Brain pericyte (primary cell): ENCODE data around the gene CTR9.

Source experiments
- DNase-seq: peaks from one replicate; pipeline ENCODE4 v3.0.0-alpha.2; 2012; ENCODE audit warnings: low read depth, low spot score

The CTR9 gene

DNA sequence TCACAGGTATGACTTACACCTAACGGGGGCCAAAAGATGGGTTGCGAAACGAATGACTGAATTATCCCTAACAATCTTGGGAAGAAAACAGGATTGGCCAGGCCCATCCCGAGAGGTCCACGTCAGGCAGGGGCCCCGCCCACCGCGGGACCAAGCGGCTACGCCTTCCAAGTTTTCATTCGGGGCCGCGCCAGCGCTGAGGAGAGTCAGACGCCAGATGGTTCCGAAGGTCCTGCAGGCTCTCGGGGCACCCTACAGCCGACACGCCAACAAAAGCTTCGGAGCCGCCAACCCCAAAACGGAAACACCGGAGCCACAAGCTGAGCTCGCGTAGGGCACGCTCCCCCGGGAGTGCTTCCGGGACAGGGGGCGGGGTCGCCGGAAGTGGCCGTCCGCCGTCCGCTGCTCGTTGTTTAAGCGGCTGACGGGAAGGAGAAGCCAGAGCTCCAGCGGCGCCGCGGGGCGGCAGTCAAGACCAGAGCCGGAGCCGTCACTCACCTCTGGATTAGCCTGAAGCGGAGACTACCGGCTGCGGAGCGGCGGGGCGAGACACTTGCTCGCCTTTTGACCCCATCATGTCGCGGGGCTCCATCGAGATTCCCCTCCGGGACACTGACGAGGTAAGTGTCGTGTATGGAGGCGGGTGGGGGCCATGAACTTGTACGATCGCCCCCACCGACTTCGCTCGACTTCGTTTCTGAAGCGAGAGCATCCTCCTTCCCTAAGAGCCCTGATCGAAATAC is at the start of gene CTR9:
CTR9 (plus strand) TSS at position 409 of the 743 bp plus-strand sequence; CDS start at position 576, 167 bp downstream.
- peak; percentile 85 for DNase-seq

DNA sequence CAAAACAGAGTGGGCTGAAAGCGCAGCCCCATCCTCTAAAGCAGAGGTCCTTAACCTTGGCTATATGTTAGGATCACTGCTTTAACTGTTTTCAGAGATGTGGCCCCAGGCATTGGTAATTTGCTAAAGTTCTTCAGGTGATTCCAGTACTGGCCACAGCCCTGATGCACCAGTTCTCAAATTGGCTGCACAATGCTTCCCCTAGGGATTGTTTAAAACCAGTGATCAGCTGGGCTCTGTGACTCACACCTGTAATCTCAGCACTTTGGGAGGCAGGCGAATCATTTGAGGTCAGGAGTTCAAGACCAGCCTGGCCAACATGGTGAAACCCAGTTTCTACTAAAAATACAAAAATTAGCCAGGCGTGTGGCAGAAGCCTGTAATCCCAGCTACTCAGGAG is 49.1 kb upstream of the CTR9 start:
- DNase-seq: no peak

DNA sequence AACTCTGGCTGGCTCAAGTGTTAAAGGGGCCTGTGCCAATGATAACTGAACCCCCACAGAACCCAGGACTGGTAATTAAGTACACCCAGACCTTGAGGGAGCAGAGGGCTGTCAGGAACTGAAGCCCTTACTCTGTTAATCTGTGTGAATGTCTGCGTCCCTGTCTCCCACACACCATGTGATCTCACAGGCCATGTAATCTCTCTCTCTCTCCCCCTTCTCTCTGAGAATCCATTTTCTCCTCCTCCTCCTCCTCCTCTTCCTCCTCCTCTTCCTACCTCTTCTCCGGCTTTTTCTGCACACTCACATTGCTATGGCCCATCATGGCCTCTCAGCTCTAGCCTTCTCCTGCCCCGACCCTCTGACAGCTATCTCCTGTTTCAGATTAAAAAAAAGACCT is 42.9 kb upstream of the CTR9 start:
- no peak for DNase-seq

DNA sequence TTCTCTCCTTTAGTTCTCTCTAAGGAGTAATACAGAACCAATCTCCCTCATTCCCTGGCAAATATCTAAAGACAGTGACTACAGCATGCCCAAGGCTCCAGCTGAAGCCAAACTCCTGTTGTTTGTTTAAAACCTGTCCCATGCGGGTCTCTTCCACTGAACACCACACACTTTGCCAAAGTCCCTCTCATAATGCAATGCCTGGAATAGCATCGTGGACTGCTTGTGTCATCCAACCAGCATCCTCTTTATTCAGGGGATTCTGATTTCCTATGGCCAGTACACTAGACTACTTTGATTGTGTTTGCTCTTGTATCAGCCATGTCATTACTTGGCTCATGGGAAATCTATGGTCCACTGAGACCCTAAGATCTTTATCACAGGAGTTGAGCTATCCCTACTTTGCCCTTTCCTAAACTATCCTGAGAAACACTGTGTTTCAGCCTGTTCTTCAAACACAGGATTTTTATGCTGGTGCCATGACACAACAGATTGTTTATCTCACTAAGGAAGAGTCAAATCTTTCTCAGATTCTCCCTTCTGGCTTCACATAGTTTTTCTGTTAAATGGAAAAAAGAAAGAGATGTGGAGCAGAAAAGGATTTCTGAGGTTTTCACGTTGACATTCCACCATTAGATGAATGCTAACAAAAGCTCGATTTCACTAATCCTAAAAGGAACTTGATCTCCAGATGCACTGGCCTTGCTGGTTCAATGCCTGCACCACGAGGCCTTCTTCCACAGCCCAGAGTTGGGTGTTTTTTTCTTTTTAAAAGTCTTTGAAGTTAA is 41.6 kb upstream of the CTR9 start:
- DNase-seq: no peak

DNA sequence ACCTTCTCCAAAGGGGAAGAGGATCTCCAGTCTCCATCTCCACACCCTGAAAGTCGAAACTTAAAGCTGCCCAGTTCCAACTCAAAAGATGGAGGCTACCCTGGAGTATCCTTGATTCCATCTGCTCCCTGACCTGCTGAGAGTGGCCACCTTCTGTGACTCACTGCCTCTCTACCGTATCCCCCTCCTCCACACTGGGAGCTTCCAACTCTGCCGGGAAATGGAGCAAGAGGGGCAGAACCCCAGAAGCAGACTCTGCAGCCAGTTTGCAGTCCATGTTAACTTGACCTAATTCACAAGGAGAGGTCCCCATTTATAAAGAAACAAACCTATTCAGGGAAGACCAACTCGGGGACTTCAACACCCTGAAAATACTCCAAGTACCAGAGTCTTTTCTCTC is 35.5 kb upstream of the CTR9 start:
- no peak for DNase-seq

DNA sequence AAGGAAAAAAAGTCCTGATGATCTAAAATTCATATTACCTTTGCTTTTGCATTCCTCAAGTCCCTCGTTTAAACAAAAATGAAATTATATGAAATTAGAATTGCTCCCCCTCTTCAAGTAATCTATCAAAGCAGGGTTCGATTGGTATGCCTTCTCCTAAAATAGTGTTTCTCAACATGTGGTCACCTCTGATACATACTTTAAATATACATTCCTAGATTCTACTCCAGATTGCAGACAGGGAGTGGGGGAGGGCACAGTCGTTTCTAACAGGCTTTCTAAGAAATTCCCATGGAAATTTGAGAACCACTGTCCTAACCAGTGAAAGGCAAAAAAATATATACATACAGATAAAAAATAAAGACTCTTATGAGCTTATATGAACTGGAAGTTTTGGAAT is 34.9 kb upstream of the CTR9 start:
- DNase-seq: no peak

DNA sequence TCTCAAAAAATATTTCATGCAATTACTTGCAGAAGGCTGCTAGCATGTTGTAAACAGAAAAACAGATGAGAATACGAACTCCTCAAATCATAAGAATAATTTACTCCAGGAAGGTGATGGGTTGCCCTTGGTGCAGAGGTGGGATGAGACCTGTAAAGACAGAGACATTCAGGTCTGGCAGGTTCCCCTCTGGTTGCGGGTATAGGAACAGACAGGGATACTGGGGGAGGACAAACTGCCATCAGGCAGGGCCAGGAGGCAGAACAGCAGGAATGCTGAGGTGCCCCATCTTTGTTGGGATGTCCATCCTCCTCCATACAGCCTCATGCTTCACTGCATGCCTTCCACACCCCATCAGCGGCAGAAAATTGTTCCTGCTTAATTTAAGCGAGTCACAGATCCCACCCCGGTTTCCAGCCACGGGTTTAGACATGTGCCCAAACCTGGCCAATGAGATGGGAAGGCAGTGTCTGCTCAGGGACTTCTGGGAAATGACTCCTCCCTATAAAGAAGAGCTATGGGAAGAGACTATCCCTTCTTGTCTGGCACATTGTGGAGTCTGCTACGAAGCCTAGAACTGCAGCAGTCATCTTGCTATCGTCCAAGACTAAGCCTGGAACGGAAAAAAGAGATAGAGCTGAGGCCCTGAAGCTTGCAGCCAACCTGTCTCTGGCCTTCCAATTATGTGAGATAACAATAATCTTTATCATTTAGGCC is 34.3 kb upstream of the CTR9 start:
- no peak for DNase-seq

DNA sequence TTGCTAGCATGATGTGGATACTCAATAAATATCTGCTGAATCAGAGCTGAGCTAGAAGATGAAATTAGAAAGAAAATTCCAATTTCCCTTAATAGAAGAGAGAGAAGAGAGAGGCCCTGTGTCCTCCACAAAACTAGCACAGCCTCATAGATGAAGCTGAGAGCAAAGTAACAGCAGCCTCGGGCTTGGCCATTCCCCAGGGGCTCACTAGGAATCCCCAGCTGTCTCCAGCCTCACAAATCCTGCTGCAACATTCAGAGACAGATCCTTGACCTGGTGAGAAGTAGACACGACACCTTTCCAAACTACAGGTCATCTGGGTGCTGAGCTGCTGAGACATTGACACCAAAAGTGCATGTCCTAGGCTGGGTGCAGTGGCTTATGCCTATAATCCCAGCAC is 31.4 kb upstream of the CTR9 start:
- no peak for DNase-seq

DNA sequence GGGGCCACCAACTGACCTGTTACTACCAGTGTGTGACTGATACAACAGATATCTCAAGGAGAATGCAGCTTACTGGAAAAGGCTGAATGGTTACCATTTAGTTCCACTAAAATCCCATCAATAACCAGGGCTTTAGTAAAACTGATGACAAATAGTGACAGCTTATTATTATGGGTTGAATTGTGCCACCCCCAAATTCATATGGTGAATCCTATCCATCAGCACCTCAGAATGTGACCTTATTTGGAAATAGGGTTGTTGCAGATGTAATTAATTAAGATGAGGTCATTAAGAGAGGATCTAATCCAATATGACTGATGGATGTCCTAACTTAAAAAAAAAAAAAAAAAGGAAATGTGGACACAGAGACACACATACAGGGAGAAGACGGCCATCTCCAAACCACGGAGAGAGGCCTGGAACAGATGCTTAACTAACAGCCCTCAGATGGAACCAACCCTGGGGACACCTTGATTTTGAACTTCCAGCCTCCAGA is 30.1 kb upstream of the CTR9 start:
- DNase-seq: no peak

DNA sequence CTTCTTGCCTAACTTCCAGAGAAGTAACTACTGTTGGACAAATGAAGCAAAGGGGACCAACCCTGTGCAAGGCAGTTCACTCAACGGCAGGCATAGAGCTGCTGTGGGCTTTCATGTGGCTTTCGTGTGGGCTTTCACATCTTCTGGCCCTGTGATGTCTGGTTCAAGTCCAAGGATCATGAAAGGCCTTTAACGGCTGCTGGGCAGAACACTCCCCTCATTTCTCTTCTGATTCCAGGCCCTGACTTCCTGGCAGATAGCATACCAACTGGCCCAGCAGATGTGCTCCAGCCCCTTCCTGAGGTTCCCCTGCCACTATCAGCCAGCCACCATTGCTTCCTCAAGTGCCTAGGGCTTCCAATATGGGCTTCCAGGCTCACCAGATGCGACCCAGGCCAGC is 28.7 kb upstream of the CTR9 start:
- no peak for DNase-seq

DNA sequence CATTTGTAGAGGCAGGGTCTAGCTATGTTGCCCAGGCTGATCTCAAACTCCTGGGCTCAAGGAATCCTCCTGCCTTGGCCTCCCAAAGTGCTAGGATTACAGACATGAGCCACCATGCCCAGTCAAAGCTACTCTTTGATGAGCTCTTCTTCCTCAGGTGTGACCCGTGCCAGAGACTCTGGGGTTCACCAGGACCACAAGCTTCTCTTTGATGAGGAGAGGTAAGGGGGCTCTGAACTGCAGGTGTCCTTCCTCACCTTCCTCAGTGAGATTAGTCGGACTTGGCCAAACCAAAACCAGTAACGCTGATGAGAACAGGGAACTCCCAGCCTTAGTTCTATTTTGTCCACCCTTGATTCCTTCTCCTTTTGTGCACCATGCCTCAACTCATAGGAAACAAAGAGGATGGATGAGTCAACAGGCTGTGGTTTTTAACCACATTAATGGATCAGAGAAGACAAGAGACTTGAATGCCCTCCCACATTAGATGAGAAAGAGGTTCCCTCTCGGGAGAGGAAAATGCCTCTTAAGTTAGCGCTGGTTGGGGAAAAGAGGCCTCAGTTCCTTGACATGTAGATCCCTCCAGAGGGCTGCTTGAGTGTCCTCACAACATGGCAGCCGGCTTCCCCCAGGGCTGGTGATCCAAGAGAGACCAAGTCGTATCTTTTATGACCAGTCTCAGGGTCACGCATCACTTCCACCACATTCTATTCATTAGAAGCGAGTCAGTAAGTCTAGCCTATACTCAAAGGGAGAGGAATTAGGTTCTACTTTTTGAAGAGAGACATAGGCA is 25.7 kb upstream of the CTR9 start:
- DNase-seq: no peak

DNA sequence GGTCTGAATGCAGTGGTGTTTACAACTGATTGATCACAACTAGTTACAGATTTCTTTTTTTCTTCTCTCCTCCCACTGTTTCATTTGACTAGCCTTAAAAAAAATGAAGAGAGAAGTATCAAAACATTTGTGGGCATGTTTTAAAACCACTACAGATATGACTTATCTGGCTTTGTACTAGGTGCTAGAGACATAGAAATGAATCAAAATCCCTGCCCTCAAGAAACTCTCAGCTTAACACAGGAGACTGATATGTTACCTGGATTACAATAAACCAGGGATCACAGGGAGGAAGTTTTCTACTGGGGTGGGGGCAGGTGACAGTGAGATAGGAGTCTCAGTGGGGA is 25.2 kb upstream of the CTR9 start:
- DNase-seq: no peak

DNA sequence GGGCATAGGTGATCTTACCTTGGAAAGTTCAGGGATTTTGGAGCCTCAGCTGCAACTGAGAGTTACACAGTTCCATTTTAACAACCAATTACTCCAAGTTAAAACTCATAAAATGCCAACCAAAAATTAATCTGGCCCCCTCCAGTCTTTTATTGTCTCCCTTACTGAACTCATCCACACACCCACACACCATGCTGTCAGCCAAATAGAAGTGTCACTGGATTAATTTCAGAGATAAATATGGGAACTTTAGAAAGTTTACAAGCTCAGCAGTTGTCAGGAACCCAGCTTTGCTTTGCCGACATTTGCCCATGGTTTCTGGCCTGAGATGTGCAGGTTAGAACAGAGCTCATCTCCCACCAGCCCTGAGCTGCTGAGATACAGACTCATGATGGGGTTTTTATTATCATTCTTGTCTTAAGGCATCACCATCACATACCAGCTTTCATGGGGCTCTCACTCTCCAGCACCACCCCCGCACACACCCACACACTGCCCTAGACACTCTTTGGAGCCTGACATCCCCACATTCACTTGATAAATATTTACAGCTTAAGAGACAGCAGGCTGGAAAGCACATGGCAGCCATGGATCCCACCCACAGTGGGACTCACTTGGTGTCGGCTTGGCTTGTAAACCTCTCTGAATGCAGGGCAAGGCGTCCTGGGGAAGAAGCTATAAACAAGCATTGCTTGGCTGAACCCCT is 23.7 kb upstream of the CTR9 start:
- DNase-seq: no peak

DNA sequence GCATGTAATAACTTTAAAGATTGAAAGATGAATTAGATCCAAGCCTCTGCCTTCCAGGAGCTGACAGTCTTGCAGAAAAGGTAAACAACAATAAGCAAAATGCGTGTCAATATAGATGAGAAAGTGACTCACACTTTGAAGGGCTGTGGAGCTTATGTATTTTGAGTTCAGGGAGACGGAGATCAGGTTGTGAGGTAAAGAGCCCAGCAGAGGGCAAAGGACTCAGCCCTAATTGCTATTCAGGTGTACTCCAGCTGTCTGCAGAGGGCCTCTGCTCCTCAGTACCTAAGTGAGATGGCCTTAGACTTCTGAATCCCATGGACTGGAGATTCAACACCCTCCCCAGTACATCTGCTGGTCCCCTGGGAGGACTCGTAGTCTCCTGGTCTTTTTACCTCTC is 22.9 kb upstream of the CTR9 start:
- DNase-seq: no peak

DNA sequence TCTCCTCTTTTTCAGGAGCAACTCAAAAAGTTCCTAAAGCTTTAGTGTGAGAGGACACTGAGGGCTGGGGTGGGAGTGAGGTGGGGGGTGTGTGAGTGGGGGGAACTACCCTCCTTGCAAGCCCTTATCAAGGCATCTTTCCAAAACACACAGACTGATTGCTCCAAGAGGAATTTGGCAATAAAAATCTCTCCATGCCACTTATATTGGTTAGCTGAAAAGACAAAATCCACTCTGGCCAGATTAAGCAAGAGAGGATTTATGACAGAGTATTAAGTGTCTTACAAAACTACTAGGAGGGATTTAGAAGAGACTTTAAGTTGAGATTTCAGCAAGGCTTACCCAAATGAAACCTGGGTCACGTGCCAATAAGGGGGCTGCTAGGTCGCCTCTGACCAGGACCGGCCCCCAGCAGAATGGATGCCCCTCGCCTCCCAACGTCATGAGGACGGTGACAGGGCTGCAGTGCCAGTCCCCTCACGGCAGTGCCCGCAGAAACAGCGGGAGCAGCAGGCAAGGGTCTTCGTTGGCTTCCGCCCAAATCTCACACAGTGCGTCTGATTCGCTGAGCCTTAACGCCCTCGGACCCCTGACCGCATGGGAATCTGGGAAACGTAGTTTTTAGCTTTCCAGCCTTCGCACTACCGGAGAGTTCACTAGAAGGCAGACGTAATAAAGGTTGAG is 22.1 kb upstream of the CTR9 start:
- DNase-seq: no peak

DNA sequence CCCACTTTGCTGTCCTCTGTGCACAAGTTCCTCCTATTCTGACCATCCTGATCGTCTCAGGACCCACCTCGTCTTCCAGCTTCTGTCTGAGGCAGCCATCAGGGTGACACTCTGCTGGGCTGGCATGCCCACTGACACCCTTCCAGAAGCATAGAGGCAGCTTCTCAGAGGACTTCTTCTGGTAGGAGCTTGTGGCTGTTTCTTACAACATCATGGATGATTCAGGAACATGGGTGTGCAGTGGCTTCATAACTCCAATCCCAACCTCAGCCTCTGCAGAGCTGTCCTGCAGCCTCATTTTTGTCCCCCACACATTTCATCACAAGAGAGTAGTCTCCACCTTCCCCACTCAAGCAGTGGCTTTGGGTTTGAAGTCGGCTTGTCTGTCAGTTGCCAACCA is 20.9 kb upstream of the CTR9 start:
- DNase-seq: no peak

DNA sequence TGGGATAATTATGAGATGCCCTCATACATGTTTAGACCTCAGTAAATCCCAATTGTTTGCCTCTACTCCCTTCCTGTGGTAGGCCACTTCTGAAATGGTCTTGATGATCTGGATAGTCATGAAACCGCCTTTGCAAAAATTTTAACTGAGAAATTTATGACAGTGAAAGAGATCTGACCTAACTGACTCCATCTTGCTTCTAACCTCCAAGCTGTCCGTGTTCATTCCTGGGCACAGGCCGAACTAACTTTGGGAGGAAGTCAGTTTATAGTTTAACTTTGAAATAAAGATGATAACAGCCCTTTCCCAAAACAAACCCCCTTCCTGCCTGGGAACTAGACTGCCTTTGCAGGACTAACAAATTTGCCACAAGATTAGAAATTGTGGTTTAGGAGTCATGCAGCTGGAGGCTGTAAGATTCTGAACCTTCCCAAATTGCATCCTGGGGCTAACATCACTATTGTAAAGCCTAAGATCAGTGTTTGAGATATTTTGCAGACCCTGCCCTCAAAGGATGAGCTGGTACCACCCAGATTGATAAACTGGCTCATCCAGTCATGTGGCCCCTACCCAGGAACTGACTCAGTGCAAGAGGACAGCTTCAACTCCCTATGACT is 19.9 kb upstream of the CTR9 start:
- no peak for DNase-seq

DNA sequence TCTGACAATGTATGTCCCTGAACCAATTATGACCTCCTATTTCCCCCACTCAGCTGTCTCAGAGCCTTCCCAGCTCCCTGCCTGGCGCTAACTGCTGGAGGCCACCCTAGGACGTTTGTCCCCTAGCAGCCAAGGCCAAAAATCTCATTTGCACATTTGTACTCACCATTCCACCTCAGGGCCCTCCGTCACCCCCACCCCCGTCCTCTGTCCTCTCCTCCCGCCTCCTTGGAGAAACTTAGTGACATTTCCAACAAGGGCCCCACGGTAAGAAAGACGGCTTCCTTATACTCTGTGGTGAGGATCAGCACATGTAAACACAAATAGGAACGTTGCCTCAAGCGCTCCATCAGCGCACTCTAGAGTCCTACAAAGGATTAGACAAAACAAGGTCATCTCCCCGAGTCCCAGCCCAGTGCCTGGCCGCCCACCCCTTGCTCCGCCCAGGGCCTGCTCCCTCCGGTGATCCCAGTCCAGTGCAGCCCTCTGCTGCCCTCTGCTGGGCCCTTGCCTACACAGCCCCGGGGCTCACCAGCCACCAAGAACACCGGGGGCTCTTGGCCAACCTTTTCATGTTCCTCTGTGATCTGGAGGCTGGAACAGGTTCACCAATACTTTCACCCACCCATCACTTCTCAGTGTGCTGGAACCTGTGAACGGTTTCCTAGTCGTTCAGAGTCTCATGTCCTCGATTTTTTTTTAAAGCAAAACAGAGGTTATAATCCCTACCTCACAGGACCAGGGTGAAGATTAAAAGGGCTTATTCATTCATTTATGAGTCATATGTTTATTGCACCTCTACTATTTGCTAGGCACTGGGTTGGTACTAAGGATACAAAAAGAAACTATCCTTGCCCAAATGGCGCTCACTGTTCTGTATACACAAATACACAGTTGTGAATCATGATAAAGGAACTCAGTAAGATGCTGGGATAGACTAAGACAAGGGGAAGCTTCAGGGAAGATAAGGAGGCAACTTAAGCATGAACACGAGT is 15.3 kb upstream of the CTR9 start:
- DNase-seq: peak; percentile 90
